Smooth muscle cell (in vitro differentiated cells): ENCODE data around the gene ENHO. TPM values are rescaled to one million over a fixed set of nuclear protein-coding genes. Genes with fewer than 3 reads are reported as not detected.

Experiments
- DNase-seq: peaks from one replicate; lab custom pipeline; 2025; ENCODE audit not compliant: unreplicated experiment; lab: John Stamatoyannopoulos, UW
- H2AFZ ChIP-seq: fragments of 200-600 bp; sonication (generic); 2 replicates; pipeline ENCODE4 v1.6.0; 2016; ENCODE audit warnings: antibody characterized with exemption, low read depth, mild to moderate bottlenecking
- H3F3A ChIP-seq: fragments of 200-600 bp; sonication (generic); 2 replicates; pipeline ENCODE4 v1.6.0; 2017; ENCODE audit warnings: antibody characterized with exemption, low read depth
- H3K27ac ChIP-seq: fragments of 200-600 bp; sonication (generic); 2 replicates; pipeline ENCODE4 v1.5.1; 2016; ENCODE audit warnings: low read depth, mild to moderate bottlenecking
- H3K27me3 ChIP-seq: fragments of 200-600 bp; sonication (generic); 2 replicates; pipeline ENCODE4 v1.6.1; 2016; ENCODE audit warnings: low read depth, mild to moderate bottlenecking
- H3K36me3 ChIP-seq: fragments of 200-600 bp; sonication (generic); 2 replicates; pipeline ENCODE4 v1.5.1; 2016; ENCODE audit warnings: low read depth
- H3K4me1 ChIP-seq: fragments of 200-600 bp; sonication (generic); 2 replicates; pipeline ENCODE4 v1.5.1; 2016; ENCODE audit warnings: low read depth
- H3K4me2 ChIP-seq: fragments of 200-600 bp; sonication (generic); 2 replicates; pipeline ENCODE4 v1.6.0; 2016; ENCODE audit warnings: mild to moderate bottlenecking
- H3K4me3 ChIP-seq: fragments of 200-600 bp; sonication (generic); 2 replicates; pipeline ENCODE4 v1.5.1; 2016; ENCODE audit warnings: mild to moderate bottlenecking
- H3K79me2 ChIP-seq: fragments of 200-600 bp; sonication (generic); 2 replicates; pipeline ENCODE4 v1.6.0; 2016; ENCODE audit warnings: low read depth, mild to moderate bottlenecking
- H3K9ac ChIP-seq: fragments of 200-600 bp; sonication (generic); 2 replicates; pipeline ENCODE4 v1.6.0; 2016; ENCODE audit warnings: low read depth
- H3K9me3 ChIP-seq: fragments of 200-600 bp; sonication (generic); replicated peaks from 2 replicates; pipeline ENCODE4 v1.5.1; 2016; ENCODE audit warnings: low read depth
- H4K20me1 ChIP-seq: fragments of 200-600 bp; sonication (generic); 2 replicates; pipeline ENCODE4 v1.6.0; 2016; ENCODE audit warnings: low read depth
- WGBS: methylation state at CpG from one replicate; pipeline ENCODE4 v1.1.7; 2016; ENCODE audit warnings: low lambda C conversion rate; 5-methylcytosine and 5-hydroxymethylcytosine counted together
- polyA plus RNA-seq: library from polyadenylated mRNA; unstranded; fragments of >200 nt; fragmentation: Nextera tagmentation; extraction: Ambion mirVana; gene quantifications from 2 replicates; pipeline ENCODE4 v1.2.1, GENCODE V29; 2016
- total RNA-seq: library from RNA; depleted of rRNA; stranded (reverse); fragments of >200 nt; gene quantifications from 2 replicates; pipeline ENCODE4 v1.2.3, GENCODE V29; 2014
- TF ChIP-seq, protein P1 (sequence below): fragments of 200-600 bp; sonication (generic); IDR thresholded peaks from 2 replicates; pipeline ENCODE4 v1.5.1; 2017; ENCODE audit warnings: borderline replicate concordance, mild to moderate bottlenecking, antibody characterized with exemption; ENCODE audit not compliant: insufficient read depth, poor library complexity, severe bottlenecking

The ENHO gene
- total and polyA plus RNA-seq, 2 experiments from 2014 or later = 0.97 TPM; not detected in 1

GRCh38 chr9:34518896-34519295, 3.9 kb downstream of the ENHO start:
- H3K9me3 ChIP-seq = no peaks in the 10 kb centered on the region
- H2AFZ ChIP-seq = no peak overlapping the region
- DNase-seq = no peak
- H4K20me1 ChIP-seq = no peaks in the 10 kb centered on the region
- no peak overlapping the region for H3K4me2 ChIP-seq
- peaks cover 8% of the 10 kb centered on the region for H3K27me3 ChIP-seq
- no peaks in the 10 kb centered on the region for H3K79me2 ChIP-seq
- WGBS = 97% methylated on average over 2 of the region's 2 CpGs
- H3K4me3 ChIP-seq = no peak overlapping the region
- H3K4me1 ChIP-seq = peaks cover 4% of the 10 kb centered on the region
- H3F3A ChIP-seq = no peaks in the 10 kb centered on the region
- H3K27ac ChIP-seq = no peak overlapping the region
- H3K36me3 ChIP-seq = no peaks in the 10 kb centered on the region
- no peak overlapping the region for H3K9ac ChIP-seq
- TF ChIP-seq, protein P1, sequence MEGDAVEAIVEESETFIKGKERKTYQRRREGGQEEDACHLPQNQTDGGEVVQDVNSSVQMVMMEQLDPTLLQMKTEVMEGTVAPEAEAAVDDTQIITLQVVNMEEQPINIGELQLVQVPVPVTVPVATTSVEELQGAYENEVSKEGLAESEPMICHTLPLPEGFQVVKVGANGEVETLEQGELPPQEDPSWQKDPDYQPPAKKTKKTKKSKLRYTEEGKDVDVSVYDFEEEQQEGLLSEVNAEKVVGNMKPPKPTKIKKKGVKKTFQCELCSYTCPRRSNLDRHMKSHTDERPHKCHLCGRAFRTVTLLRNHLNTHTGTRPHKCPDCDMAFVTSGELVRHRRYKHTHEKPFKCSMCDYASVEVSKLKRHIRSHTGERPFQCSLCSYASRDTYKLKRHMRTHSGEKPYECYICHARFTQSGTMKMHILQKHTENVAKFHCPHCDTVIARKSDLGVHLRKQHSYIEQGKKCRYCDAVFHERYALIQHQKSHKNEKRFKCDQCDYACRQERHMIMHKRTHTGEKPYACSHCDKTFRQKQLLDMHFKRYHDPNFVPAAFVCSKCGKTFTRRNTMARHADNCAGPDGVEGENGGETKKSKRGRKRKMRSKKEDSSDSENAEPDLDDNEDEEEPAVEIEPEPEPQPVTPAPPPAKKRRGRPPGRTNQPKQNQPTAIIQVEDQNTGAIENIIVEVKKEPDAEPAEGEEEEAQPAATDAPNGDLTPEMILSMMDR = no peak

GRCh38 chr9:34518110-34518616, 4.6 kb downstream of the ENHO start:
- WGBS = 84% methylated on average over 6 of the region's 6 CpGs

GRCh38 chr9:34517185-34517584, 5.6 kb downstream of the ENHO start:
- Histone ChIP-seq H3K27me3 (peaks cover 5% of the 10 kb centered on the region), H3K4me2 (no peak overlapping the region)
- TF ChIP-seq, protein P1 = no peak

More at GRCh38 chr9:34518110-34518616, 4.6 kb downstream of the ENHO start:
- Histone ChIP-seq H3K4me2 (no peak overlapping the region), H2AFZ (no peak overlapping the region), H3K79me2 (no peaks in the 10 kb centered on the region), H4K20me1 (no peaks in the 10 kb centered on the region), H3K27ac (no peak overlapping the region), H3K36me3 (no peaks in the 10 kb centered on the region), H3K4me1 (peaks cover 11% of the 10 kb centered on the region), H3K27me3 (peaks cover 8% of the 10 kb centered on the region), H3K9ac (no peak overlapping the region), H3K9me3 (no peaks in the 10 kb centered on the region), H3F3A (no peaks in the 10 kb centered on the region), H3K4me3 (no peak overlapping the region)
- TF ChIP-seq, protein P1 = no peak
- no peak for DNase-seq

GRCh38 chr9:34515959-34516358, 6.8 kb downstream of the ENHO start:
- H3K9ac ChIP-seq = no peak overlapping the region
- peaks cover 5% of the 10 kb centered on the region for H3K27me3 ChIP-seq

More at GRCh38 chr9:34517185-34517584, 5.6 kb downstream of the ENHO start:
- Histone ChIP-seq H3K79me2 (no peaks in the 10 kb centered on the region), H3K4me1 (peaks cover 16% of the 10 kb centered on the region), H3K36me3 (no peaks in the 10 kb centered on the region), H3K9me3 (no peaks in the 10 kb centered on the region), H3F3A (no peaks in the 10 kb centered on the region), H4K20me1 (no peaks in the 10 kb centered on the region), H3K9ac (no peak overlapping the region), H3K4me3 (no peak overlapping the region), H2AFZ (no peak overlapping the region), H3K27ac (no peak overlapping the region)
- 85% methylated on average over 7 of the region's 7 CpGs for WGBS
- DNase-seq = no peak

More at GRCh38 chr9:34515959-34516358, 6.8 kb downstream of the ENHO start:
- Histone ChIP-seq H4K20me1 (no peaks in the 10 kb centered on the region), H3K9me3 (no peaks in the 10 kb centered on the region), H3K79me2 (no peaks in the 10 kb centered on the region), H3K4me2 (no peak overlapping the region), H3K36me3 (no peaks in the 10 kb centered on the region), H3K27ac (no peak overlapping the region), H3K4me1 (peaks cover 16% of the 10 kb centered on the region), H2AFZ (no peak overlapping the region), H3K4me3 (no peak overlapping the region), H3F3A (no peaks in the 10 kb centered on the region)
- TF ChIP-seq, protein P1 = no peak
- DNase-seq = no peak
- 94% methylated on average over 3 of the region's 3 CpGs for WGBS
